ENCODE results near the gene SYNGR1.
"Not testable (repeated sequence)": the region's sequence is repeated elsewhere in the genome, so short reads cannot be mapped to it uniquely, and the experiment has no call there.

The SYNGR1 gene

DNA sequence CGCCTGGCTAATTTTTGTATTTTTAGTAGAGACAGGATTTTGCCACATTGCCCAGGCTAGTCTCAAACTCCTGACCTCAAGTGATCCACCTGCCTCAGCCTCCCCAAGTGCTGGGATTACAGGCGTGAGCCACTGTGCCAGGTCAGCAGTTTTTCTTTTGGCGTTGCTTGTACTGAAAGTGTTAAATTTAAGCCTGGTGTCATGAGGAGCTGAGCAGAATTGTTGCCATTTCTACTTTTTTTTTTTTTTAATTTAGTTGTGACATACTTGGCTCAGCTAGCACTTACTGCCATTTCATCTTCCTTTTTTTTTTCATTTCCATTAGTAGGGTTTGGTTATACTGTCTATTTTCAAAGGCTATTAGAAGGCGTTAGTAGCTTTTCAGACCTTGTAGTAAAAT is 60.5 kb downstream of the SYNGR1 start:
- DNase-seq = no peak

DNA sequence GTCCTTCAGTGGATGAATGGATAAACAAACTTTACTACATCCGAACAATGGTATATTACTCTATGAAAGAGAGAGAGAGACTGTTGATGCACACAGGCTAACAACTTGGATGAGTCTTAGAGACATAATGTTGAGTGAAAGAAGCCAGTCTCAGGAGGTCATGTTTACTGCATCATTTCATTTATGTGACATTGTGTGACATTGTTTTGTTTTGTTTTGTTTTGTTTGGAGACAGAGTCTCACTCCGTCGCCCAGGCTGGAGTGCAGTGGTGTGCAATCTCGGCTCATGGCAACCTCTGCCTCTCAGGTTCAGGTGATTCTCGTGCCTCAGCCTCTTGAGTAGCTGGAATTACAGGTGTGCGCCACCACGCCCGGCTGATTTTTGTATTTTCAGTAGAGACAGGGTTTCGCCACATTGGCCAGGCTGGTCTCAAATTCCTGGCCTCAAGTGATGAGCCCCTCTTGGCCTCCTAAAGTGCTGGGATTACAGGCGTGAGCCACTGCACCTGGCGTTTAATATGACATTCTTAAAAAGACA is 62.1 kb downstream of the SYNGR1 start:
- DNase-seq = not testable (repeated sequence)

DNA sequence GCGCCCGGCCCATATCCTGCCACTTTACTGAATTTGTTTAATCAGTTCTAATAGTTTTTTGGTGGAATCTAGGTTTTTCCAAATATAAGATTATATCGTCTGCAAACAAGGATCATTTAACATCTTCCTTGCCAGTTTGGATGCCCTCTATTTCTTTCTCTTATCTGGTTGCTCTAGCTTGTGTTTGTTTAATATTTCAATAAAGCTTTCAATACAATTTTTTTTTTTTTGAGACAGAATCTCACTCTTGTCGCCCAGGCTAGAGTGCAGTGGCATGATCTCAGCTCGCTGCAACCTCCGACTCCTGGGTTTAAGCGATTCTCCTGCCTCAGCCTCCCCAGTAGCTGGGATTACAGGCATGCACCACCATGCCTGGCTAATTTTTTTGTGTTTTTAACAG is 63.4 kb downstream of the SYNGR1 start:
- DNase-seq = not testable (repeated sequence)

DNA sequence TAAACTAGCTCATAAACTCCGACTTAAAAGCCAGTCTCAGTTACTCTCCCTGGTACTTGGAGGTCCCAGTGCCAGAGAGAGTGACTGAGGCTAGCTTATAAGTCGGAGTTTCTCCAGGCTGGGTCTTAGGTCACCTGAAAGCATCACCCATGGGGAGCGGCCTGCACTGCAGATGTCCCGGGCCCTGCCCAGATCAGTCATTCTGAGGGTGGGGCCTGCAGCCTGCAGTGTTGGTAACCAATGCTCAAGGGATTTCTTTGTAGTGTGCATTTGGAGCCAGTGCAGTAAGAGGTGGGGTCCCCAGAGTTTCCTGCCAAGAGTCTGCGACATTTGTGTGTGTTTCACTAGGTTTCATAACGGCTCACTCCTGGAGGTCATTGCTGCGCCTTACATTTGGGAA is 64.6 kb downstream of the SYNGR1 start:
- DNase-seq = no peak

DNA sequence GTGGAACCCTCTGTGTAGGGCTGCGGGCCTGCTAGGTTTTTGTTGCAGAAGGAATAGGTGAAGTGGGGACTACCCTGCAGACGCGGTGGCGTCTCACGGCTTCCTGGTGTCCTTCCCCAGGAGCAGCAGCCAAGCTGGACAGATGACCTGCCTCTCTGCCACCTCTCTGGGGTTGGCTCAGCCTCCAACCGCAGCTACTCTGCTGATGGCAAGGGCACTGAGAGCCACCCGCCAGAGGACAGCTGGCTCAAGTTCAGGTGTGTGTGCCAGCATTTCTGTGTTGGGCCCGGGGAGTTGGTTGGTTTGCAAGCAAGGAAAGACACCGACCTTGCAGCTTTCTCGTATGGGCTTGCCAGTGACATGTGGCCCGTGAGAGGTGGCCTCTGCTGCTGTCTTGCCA is 65.1 kb downstream of the SYNGR1 start:
- DNase-seq = no peak

DNA sequence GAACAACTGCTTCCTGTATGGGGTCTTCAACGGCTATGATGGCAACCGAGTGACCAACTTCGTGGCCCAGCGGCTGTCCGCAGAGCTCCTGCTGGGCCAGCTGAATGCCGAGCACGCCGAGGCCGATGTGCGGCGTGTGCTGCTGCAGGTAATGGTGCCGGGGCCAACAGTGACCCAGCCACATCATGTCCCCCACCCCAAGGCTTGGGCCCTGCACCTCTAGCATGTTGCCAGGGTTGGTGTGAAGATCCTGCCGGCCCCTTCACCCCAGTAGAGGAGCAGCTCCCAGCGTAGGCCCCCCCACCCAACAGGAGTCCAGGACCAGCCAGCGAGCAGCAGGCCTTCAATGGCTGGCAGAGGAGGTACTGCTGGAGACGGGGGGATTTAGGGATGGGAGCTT is 65.7 kb downstream of the SYNGR1 start:
- DNase-seq = no peak

DNA sequence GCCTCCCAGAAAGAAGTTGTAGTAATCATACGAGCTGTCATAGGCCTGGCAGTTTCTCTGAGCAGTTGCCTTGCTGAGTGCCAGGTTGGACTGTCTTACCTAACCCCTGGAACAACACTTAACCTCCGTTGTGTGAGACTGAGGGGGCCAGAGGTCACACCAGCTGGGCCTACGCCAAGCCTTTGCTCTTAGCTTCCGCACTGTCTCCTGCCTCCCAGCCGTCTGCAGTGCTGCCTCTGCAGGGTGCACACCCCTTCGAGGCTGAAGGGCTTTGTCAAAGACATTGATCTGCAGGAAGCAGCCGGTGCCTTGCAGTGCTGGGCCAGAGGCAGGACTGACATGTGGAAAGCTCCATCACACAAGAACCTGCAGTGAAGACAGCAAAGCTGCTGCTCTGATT is 66.5 kb downstream of the SYNGR1 start:
- DNase-seq = no peak

DNA sequence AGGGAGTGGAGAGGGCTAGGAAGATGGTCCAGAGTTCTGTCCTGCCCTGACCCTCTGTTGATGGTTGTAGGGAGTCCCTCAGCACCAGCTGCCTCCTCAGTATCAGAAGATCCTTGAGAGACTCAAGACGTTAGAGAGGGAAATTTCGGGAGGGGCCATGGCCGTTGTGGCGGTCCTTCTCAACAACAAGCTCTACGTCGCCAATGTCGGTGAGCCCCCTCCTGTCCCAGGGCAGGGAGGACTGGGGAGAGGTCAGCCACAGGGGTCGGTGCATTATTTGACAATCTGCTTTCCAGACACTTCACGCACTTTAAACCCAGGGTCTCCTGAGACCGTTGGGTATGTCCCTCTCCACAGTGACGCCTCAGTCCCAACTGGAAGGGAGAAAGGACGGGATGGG is 67.8 kb downstream of the SYNGR1 start:
- no peak for DNase-seq

DNA sequence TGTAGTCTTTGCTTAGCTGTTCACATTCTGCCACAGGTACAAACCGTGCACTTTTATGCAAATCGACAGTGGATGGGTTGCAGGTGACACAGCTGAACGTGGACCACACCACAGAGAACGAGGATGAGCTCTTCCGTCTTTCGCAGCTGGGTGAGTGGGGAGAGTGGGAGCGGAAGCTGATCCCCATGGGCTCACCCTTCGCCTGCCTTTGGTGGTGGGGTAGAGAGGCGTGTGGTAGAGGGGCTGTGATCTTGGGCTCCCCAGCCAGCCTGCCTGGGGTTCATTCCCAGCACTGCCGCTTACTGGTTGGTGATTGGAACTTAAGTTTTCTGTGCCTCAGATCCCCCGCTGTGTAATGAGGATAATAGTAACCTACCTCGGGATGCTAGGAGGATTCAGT is 68.9 kb downstream of the SYNGR1 start:
- DNase-seq = no peak

DNA sequence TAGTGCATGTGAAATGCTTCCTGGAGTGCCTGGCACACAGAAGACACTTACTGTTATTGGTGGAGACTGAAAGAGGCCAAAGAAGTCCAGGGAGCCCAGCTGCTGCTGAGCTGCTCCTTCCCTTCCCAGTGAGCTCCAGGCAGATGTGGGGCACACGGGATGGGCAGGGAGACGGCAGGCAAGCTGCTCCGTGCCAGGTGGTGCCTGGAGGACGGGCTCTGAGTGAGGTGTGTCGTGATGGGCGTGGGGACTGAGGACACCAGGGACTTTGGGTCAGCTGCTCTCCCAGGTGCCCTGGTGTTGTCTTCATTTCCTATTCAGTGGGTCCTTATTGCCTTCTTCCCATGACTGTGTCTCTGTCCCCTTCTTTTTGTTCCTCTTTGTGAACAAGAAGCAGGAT is 69.3 kb downstream of the SYNGR1 start:
- no peak for DNase-seq

DNA sequence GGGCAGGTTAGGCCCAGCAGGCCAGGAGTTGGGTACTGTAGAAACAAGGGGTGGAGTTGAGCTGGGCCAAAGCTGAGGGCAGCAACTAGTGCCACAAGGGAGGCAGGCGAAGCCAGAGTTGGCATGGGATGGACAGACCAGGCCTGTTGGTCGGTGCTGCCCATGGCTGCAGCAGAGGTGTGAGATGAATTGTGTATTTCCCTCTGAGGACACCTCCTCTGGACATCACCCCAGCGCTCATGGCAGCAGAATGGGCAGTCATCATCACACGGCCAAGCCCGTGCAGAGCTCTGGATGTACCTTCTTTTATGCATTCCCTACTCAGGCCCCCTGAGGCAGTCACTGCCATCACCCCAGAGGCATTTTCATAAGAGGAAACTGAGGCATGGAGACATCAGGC is 70.1 kb downstream of the SYNGR1 start:
- no peak for DNase-seq

DNA sequence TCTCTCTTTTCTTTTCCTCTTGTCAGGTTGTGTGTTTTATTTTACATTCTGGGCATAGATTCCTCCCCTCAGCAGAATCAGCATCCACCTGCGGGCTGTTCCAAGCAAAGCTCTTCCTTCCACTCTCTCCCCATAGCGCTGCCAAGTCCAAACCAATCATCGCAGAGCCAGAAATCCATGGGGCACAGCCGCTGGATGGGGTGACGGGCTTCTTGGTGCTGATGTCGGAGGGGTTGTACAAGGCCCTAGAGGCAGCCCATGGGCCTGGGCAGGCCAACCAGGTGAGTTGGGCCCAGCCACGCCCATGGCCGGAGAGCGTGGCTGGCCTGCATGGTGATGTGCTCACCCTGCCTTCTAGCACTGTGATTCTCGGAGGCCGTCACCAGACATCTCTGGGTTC is 71.9 kb downstream of the SYNGR1 start:
- no peak for DNase-seq

DNA sequence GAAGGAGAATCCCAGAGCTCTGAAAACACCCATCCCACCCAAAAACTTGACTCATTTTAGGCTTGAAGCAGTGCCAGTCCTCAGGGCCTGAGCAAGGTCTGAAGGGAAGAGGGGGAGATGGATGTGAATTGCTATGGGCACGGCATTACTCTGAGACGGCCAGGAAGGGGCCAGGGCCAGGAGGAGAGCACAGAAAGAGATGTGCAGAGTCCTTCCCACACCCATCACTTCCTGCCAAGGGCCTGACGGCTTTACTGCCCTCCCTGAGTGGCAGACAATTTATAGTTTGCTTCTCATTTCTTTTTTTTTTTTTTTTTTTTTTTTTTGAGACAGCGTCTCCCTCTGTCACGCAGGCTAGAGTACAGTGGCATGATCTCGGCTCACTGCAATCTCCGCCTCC is 72.3 kb downstream of the SYNGR1 start:
- DNase-seq = no peak

DNA sequence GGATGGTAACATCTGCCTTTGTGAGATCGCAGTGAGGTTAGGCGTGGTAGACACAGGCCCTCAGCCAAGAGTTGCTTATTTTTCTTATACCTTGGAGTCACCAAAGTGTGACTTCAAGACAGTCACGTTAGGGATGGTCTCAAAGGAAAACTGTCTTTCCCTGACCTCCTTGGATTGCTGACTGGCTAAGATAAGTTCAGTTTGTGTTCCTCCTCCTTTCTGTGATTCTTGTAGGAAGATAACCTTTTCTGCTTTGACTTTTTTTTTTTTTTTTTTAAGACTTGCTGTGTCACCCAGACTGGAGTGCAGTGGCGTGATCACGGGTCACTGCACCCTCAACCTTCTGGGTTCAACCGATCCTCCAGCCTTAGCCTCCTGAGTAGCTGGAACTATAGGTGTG is 72.9 kb downstream of the SYNGR1 start:
- no peak for DNase-seq

DNA sequence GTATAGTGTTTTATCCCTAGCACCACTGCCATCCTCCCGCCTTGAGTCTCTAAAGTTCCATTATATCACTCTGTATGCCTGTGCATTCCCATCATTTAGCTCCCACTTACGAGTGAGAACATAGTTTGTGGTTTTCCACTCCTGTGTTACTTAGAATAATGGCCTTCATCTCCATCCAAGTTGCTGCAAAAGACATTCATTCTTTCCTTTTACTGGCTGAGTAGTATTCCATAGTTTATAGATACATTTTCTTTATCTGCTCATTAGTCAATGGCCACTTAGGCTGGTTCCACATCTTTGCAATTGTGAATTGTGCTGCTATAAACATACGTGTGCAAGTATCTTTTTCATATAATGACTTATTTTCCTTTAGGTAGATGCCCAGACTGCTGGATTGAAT is 74.2 kb downstream of the SYNGR1 start:
- DNase-seq = no peak

DNA sequence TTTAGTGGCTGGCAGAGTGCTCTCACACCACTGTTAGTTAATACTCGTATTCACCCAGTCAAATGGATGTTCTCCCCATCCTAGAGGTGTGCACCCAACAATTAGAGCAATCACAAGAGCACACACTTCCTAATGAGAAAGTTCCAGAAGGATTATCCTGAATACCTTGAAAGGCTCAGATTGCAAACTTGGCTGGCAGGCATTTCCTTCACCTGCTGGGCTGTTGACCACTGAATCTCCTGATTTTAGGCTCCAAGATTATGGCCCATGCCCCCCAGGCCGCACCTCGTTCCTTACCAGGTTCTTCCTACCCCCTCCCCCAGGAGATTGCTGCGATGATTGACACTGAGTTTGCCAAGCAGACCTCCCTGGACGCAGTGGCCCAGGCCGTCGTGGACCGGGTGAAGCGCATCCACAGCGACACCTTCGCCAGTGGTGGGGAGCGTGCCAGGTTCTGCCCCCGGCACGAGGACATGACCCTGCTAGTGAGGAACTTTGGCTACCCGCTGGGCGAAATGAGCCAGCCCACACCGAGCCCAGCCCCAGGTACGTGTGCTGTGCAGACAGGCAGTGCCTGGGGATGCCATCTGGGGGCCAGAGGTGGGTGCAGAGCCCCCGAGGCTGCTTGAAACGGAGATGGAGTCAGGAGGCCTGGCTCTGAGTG is 76.7 kb downstream of the SYNGR1 start:
- DNase-seq = no peak

DNA sequence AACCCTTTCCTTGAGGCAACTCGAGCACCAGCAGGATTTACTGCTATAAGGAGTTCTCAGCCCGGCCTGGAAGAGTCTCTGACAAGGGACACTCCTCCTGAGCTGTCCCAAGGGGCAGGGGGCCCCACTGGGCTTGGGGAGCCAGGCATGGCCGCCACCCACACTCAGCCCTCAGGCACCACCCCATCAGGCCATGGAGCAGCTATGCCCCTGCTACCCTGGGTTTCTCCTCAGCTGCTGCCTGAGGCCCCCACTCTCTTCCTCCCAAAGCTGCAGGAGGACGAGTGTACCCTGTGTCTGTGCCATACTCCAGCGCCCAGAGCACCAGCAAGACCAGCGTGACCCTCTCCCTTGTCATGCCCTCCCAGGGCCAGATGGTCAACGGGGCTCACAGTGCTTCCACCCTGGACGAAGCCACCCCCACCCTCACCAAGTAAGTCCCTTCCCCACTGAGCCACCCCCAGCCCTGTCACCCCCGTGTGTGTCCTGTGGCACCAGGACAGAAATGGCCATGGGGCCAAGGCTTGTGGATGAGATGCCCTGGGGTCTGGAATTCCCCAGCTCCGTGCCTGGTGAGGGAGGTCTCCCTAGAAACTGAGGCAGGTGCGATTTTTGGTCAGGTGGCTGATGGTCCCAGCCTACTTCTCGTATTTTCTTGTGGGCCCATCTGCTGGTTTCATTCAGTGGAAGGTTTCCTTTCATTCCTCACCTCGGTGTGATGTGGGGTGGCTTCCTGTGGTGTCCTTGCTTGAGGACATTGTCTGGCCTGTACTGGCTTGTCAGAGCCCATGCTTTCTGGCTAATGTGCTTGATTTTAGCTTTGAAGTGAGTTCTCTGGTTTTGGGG is 78.2 kb downstream of the SYNGR1 start:
- no peak for DNase-seq

DNA sequence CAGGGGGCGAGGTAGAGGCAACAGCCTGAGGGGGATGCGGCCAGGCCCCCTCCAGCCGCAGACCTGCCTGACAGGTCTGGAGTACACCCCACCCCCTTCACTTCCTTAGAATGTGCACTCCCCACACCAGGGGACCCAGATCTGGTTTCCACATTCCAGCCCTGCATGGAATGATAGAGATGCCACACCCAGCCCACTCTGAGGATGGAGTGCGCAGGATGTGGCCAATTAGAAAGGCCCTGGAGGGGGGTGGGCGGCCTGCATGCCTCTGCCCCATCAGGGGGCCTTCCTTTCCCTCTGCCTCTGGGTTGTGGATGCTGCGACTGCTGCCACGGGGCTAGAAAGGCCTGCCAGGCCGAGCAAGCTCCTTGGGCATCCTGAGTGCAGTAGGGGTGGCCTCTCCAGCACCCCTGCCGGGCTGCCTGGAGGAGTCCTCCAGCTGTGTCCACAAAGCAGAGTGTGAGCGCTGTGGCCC is 78.8 kb downstream of the SYNGR1 start:
- DNase-seq = no peak

DNA sequence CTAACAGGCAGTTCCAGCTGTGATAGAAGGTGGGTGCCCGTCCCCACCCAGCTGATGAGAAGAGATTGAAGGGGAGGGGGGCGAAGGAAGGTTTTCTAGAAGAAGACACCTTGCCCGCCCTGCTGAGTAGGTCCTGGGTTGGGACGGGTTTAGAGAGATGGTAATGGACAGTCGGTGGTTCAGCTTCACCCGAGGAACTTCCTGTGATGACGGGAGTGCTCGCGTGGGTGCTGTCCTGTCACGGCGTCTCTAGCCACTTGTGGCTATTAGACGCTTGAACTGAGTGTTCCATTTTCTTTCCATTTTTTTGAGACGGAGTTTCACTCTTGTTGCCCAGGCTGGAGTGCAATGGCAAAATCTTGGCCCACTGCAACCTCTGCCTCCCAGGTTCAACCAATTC is 79.4 kb downstream of the SYNGR1 start:
- no peak for DNase-seq

DNA sequence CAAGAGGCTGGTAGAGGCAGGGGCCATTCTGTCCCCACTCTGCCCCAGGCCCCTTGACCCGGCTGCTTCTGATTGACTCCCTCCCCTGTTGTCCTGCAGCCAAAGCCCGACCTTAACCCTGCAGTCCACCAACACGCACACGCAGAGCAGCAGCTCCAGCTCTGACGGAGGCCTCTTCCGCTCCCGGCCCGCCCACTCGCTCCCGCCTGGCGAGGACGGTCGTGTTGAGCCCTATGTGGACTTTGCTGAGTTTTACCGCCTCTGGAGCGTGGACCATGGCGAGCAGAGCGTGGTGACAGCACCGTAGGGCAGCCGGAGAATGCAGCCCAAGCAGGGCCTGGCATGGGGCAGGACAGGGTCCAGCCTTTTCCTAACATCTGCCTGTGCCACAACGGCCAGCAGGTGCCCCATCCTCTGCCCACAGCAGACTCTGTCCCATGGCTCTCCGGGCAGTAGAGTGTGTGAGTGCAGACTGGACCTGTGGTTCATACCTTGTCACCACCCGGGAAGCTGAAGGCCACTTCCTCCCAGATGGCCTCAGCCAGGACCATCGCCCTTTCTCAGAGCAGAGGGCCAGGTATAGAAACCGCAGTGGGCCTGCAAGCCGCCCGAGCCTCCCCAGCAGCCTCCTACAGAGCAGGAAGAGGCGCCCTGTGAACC is 80.3 kb downstream of the SYNGR1 start:
- DNase-seq = no peak

DNA sequence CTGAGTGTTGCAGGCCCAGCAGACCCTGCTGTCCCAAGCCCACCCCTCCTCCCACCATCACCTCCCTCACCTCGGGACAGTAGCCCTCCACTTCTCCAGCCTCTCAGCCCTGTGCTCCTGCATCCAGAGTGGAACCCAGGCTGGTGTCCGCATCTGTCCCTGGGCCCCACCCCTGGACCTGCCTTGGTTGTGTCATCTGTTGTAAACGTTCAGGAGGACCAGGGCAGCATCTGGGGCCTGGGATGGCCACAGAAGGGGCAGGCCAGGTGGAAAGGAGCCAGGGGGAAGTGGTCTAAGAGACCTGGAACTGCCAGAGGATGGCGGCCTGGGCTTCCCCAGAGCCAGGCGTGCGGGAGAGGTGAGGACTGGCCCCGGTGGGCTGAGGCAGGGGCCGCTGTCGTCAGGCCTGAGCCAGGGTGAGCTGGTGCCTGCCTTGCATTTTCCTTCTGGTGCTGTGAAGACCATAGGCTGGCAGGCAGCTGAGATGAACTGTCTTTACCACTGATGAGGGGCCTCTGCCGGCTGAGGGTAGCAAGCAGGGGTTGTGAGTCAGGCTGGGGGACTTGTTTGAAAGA is 80.9 kb downstream of the SYNGR1 start:
- no peak for DNase-seq

DNA sequence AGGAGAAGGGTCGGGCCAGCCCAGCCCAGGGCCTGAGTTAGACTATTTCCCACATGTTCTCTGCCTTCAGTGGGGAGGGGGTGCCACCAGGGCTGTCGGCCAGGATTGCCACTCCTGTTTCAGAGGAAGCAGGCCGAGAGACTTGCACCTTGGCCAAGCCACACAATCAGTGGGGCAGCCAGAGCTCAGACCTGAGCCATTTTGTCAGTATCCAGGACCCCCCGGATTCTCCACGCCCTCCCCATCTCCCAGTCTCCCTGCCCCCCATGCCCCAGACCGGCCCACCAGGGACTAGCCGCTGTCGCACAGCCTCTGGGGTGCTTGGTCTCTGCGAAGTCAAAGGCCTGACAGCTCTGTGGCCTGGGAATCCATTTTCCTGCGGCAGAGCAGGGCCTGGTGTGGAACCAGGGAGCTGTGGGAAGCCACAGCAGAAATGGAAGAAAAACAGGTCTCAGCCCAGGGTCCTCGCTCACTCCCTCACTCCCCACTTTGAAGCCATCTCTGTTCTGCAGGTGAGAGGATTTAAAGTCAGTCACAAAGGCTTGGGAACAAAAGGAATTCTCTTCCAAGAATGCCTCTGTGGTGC is 81.5 kb downstream of the SYNGR1 start:
- no peak for DNase-seq

DNA sequence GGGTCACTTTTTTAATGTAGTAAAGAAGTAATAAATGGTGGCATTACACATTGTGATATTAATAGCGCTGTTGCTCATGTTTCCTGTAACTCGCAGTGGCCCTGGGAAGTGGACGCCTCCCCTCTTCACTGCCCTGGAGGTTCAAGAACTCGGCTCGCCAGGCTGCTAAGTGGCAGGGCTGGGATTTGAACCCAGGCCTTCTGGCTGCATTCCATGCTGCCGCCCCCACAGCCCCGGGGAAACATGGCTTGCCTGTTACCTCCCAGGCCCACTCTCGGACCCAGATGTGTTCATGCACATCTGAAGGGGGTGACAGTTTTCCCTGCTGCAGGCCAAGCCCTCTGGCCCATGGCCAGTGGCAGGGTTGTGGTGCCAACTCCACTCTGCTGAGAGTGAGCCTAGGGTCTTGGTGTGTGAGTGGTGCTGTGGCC is 82.0 kb downstream of the SYNGR1 start:
- no peak for DNase-seq

Measured in activated gamma-delta T cell (primary cell).